Naive B cell (primary cell): ENCODE data around the gene ASB8. TPM values are rescaled to one million over a fixed set of nuclear protein-coding genes. Genes with fewer than 3 reads are reported as not detected.
"Not testable (repeated sequence)": the region's sequence is repeated elsewhere in the genome, so short reads cannot be mapped to it uniquely, and the experiment has no call there.

Experiments
- ATAC-seq, 2 donors: fragments of 150-1000 bp; cut with Tn5 transposase; 2 replicates each; pipeline ENCODE4 v1.10.0; 2021; ENCODE audit warnings: low read depth in 2 of 2, mild to moderate bottlenecking in 2 of 2, moderate library complexity in 2 of 2
- DNase-seq: peaks from one replicate; pipeline ENCODE4 v3.0.0; 2022
- H3K27ac Mint-ChIP-seq, 6 donors: one replicate each; pipeline ENCODE4 v1.8.0; 2020 to 2022; ENCODE audit warnings: mild to moderate bottlenecking in 6 of 6, mixed read lengths in 6 of 6, moderate library complexity in 5 of 6, inconsistent platforms in 2 of 6
- H3K27me3 Mint-ChIP-seq, 3 donors: one replicate each; pipeline ENCODE4 v1.8.0; 2021 to 2022; ENCODE audit warnings: mixed read lengths in 3 of 3, mild to moderate bottlenecking in 1 of 3
- H3K36me3 Mint-ChIP-seq, 2 donors: one replicate each; pipeline ENCODE4 v1.8.0; 2020 to 2022; ENCODE audit warnings: mixed read lengths in 2 of 2, inconsistent platforms in 1 of 2, mild to moderate bottlenecking in 1 of 2
- H3K4me1 Mint-ChIP-seq, 3 donors: one replicate each; pipeline ENCODE4 v1.8.0; 2020 to 2022; ENCODE audit warnings: mixed read lengths in 3 of 3, inconsistent platforms in 1 of 3, mild to moderate bottlenecking in 1 of 3, moderate library complexity in 1 of 3
- H3K4me3 Mint-ChIP-seq, 8 donors: one replicate each; pipeline ENCODE4 v1.8.0; 2020 to 2022; ENCODE audit warnings: mild to moderate bottlenecking in 8 of 8, mixed read lengths in 8 of 8, moderate library complexity in 8 of 8, inconsistent platforms in 2 of 8
- H3K9me3 Mint-ChIP-seq, 7 donors: one replicate each; pipeline ENCODE4 v1.8.0; 2020 to 2022; ENCODE audit warnings: mixed read lengths in 7 of 7, mild to moderate bottlenecking in 5 of 7, inconsistent platforms in 2 of 7, moderate library complexity in 1 of 7
- polyA plus RNA-seq, 6 donors: library from polyadenylated mRNA; unstranded; fragments of 300-500 nt; fragmentation: Illumina TruSeq; gene quantifications; one replicate each; pipeline ENCODE4 v1.2.3, GENCODE V29; 2021; ENCODE audit warnings: low read depth in 6 of 6

The ASB8 gene
- polyA plus RNA-seq, 6 donors from 2014 or later: 62.1 to 89.5 (median 74.8) TPM

DNA sequence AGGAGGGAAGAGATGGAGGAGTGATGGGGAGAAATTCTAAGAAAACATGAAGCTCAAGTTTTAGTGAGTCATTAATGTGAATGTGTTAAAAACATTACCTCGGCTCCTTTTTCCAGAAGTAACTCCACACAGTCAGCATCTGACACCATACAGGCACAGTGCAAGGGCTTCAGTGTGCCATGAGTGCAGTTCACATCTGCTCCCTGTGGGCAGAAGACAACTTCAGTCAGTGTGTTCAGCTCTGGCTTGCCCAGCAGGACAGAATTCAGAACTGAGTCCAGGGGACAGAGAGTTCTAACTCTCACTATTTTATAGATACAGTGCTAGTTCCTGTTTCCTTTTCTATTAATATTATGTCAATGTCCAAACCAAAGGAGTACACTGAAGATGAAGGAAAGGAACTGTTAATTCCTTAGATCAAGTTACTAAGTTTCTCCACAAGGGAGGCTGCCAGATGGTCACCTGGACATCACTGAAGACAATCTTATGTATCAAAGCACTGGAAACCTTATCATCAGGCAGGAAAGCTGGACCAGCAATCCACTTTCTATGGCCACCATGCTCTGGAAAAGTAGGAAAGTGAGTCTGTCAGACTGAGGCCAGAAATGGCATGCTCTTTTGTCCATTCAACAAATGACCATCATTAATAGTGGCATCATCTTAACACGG, 6.1 kb downstream of the ASB8 start:
- ATAC-seq: no peak

DNA sequence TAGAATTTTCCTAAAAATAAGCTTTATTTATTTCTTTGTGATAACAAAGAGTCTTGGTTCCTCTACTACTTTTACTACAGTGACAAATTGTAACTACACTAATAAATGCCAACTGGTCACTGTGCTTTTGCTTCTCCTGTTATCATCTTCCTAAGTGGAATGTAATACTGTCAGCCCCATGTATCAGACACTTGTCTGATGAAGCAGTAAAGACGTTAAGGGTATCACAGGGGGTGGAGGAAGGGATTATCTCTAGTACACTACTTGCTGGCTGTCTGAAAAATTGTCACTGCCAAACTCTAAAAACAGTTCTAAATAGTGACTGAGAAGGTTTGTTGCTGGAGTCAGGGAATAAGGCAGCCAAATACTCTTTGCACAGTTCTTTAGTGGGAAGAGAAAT, 11.3 kb downstream of the ASB8 start:
- DNase-seq (no peak), ATAC-seq (no peak)
- Mint-ChIP-seq H3K27ac (peak overlapping the region in 1 of 6 donors; percentile 27), H3K27me3 (no peaks in the 10 kb centered on the region), H3K4me3 (no peak overlapping the region), H3K9me3 (no peaks in the 10 kb centered on the region), H3K4me1 (peaks cover 0 to 4% (median 0%) of the 10 kb centered on the region in 3 donors), H3K36me3 (peaks cover 20 to 32% of the 10 kb centered on the region in 2 donors)

More for the DNA sequence above, 6.1 kb downstream of the ASB8 start:
- peaks cover 12 to 20% (median 20%) of the 10 kb centered on the region in 3 donors for H3K4me1 Mint-ChIP-seq
- H3K27ac Mint-ChIP-seq: peak overlapping the region in 2 of 6 donors; percentile 15 to 30
- H3K4me3 Mint-ChIP-seq: no peak overlapping the region
- no peaks in the 10 kb centered on the region for H3K9me3 Mint-ChIP-seq
- no peaks in the 10 kb centered on the region for H3K27me3 Mint-ChIP-seq
- no peak for DNase-seq
- H3K36me3 Mint-ChIP-seq: peaks cover 21 to 27% of the 10 kb centered on the region in 2 donors

DNA sequence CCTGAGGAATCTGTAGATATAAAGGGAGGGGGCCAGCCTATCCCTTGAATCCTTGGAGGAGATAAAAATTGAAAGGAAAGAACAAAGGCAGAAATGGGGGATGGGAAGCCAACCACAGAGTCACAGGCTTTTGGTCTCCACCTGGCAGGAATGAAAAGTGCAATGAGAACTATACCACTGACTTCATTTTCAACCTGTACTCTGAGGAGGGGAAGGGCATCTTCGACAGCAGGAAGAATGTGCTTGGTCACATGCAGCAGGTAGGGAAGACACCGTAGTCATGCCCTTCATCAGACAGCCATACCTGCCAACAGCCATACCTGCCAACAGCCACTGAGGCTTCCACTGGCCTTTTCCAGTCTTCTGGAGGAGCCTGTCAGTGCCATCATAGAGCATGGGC, 13.4 kb downstream of the ASB8 start:
- H3K4me3 Mint-ChIP-seq: no peak overlapping the region
- no peaks in the 10 kb centered on the region for H3K9me3 Mint-ChIP-seq
- H3K27ac Mint-ChIP-seq: peak overlapping the region in 1 of 6 donors; percentile 68
- no peaks in the 10 kb centered on the region for H3K27me3 Mint-ChIP-seq
- DNase-seq: no peak
- no peak for ATAC-seq
- H3K4me1 Mint-ChIP-seq: no peaks in the 10 kb centered on the region
- peaks cover 7 to 22% of the 10 kb centered on the region in 2 donors for H3K36me3 Mint-ChIP-seq

DNA sequence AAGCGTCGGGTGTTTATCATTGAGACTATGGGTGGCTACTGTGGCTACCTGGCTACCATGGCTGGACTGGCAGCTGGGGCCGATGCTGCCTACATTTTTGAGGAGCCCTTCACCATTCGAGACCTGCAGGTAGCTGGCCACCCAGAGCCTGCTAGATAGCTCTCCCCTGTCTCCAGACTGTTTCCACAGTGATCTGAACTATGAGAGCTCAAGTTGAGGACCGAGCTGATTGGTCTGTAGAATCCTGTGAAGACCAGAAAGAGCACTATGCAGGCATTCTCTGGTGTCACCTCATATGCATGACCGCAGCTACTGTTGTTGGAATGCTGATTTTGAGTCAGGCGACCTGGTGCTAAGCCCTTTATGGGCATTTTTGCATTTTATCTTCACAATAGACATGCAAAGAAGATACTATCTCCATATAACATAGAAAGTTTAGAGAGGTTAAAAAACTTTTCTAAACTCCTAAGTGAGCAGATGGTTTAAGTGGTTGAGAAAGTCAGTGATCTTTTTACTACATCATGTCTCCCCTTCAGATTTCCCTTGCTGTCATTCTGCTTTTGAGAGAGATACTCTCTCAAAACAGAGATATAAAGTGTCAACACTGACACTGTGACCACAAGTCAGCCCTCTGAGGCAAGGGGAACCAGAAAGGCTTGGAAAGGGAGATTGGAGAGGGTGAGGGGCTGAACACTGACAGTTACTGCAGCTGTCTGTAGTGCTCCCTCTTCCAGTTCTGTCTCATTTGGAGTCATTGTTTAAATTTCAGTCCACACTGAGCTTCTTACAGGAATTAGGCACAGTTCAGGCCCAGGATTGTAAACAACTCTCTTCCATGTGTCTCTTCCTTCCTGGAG, 14.3 kb downstream of the ASB8 start:
- Mint-ChIP-seq H3K27ac (no peak overlapping the region), H3K4me3 (no peak overlapping the region), H3K36me3 (peaks cover 7 to 18% of the 10 kb centered on the region in 2 donors), H3K9me3 (no peaks in the 10 kb centered on the region), H3K4me1 (no peaks in the 10 kb centered on the region), H3K27me3 (no peaks in the 10 kb centered on the region)
- DNase-seq: no peak
- no peak for ATAC-seq

DNA sequence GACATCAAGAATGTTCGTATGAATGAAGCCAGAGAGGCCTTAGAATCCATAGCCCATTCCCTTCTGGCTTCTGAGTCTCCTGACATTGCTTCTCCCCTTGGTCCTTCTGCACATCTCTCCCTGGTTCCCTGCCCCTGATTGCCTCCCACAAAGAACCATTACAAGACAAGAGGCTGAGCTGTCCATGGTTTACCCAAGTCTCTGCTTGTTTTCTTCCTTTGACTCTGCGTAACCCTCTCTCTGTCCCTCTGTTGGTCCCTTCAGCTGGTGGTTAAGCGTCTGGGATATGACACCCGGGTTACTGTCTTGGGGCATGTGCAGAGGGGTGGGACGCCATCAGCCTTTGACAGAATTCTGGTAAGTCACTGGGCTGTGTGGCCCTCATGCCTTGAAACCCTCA, 22.3 kb downstream of the ASB8 start:
- no peak overlapping the region for H3K4me3 Mint-ChIP-seq
- H3K27ac Mint-ChIP-seq: no peak overlapping the region
- peaks cover 31 to 35% of the 10 kb centered on the region in 2 donors for H3K36me3 Mint-ChIP-seq
- no peak for ATAC-seq
- H3K9me3 Mint-ChIP-seq: no peaks in the 10 kb centered on the region
- no peaks in the 10 kb centered on the region for H3K4me1 Mint-ChIP-seq
- H3K27me3 Mint-ChIP-seq: no peaks in the 10 kb centered on the region
- DNase-seq: no peak

DNA sequence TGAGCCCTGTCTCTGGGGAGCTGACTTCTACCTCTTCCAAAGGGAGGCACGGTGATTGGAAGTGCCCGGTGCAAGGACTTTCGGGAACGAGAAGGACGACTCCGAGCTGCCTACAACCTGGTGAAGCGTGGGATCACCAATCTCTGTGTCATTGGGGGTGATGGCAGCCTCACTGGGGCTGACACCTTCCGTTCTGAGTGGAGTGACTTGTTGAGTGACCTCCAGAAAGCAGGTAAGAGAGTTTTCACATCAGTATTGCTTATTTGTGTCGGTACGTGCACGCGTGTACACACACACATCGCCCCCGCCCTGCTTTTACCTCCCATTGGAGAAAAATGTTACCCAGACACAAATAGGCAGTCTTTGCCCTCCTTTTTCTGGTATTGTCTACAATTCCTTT, 24.5 kb downstream of the ASB8 start:
- no peaks in the 10 kb centered on the region for H3K27me3 Mint-ChIP-seq
- H3K9me3 Mint-ChIP-seq: no peaks in the 10 kb centered on the region
- H3K4me1 Mint-ChIP-seq: no peaks in the 10 kb centered on the region
- no peak overlapping the region for H3K27ac Mint-ChIP-seq
- H3K4me3 Mint-ChIP-seq: no peak overlapping the region
- no peak for ATAC-seq
- no peak for DNase-seq
- peaks cover 35 to 37% of the 10 kb centered on the region in 2 donors for H3K36me3 Mint-ChIP-seq

DNA sequence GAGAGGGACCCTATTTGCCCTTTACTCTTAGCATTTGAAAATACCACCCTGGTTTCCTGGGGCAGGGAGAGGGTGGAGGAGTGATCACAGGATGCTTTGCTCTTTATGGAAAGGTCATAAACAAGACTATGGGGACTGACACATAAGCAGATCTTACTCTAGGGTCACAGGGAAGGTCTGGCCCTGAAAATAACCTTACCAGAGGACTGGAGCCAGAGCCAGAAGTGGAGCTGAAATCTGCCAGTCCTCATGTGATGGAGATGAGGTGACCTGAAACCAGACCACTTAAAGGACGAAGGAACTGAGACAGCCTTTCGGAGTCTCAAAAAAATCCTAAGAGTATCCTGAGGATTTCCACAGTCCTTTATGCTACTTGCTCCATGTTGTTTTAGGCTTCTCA, 25.8 kb downstream of the ASB8 start:
- Mint-ChIP-seq H3K27me3 (no peaks in the 10 kb centered on the region), H3K9me3 (no peaks in the 10 kb centered on the region), H3K27ac (no peak overlapping the region), H3K4me1 (no peaks in the 10 kb centered on the region), H3K36me3 (peaks cover 35 to 48% of the 10 kb centered on the region in 2 donors), H3K4me3 (no peak overlapping the region)
- DNase-seq (no peak), ATAC-seq (no peak)

DNA sequence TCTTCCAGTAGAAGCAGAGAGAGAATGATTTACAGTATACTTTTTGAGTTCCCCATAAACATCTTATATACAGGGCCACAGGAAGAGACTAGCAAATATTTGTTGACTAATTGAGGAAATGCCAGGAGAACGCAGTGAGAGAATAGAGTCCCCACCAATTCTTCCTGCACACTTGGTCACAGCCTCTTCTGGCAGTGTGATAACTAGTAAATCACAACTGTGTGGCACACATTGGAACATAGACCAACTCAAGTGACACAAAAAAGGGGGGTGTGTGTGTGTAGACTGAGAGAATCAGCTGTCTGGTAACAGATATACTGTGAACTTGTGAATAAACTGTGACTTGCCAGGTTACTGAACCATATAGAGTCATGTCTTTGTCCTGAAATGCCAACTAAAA, 27.9 kb downstream of the ASB8 start:
- Mint-ChIP-seq H3K4me1 (peaks cover 0 to 2% (median 0%) of the 10 kb centered on the region in 3 donors), H3K27me3 (no peaks in the 10 kb centered on the region), H3K27ac (no peak overlapping the region), H3K4me3 (no peak overlapping the region), H3K9me3 (no peaks in the 10 kb centered on the region), H3K36me3 (peaks cover 25 to 40% of the 10 kb centered on the region in 2 donors)
- DNase-seq (no peak), ATAC-seq (no peak)

DNA sequence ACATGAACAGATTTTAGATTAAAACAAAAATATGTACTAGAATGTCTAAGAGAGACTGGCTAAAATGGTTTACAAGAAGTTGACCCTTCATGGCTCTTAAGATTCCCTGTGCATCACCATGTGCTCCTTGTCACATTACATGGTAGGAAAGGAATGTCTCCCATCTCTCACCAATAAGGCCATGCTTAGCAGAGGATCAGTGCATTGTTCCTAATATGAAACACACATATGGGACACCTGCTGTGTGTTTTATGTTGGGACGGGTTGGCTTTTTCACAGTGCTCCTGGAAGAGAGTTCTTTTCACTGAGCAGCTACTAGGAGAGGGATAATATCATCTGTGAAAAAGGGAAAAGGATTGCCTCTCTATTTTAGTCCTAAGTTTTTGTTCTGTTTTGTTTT, 28.5 kb downstream of the ASB8 start:
- no peak overlapping the region for H3K27ac Mint-ChIP-seq
- DNase-seq (no peak), ATAC-seq (no peak)
- H3K4me1 Mint-ChIP-seq: peaks cover 0 to 5% (median 0%) of the 10 kb centered on the region in 3 donors
- no peaks in the 10 kb centered on the region for H3K27me3 Mint-ChIP-seq
- no peak overlapping the region for H3K4me3 Mint-ChIP-seq
- peaks cover 19 to 34% of the 10 kb centered on the region in 2 donors for H3K36me3 Mint-ChIP-seq
- no peaks in the 10 kb centered on the region for H3K9me3 Mint-ChIP-seq

DNA sequence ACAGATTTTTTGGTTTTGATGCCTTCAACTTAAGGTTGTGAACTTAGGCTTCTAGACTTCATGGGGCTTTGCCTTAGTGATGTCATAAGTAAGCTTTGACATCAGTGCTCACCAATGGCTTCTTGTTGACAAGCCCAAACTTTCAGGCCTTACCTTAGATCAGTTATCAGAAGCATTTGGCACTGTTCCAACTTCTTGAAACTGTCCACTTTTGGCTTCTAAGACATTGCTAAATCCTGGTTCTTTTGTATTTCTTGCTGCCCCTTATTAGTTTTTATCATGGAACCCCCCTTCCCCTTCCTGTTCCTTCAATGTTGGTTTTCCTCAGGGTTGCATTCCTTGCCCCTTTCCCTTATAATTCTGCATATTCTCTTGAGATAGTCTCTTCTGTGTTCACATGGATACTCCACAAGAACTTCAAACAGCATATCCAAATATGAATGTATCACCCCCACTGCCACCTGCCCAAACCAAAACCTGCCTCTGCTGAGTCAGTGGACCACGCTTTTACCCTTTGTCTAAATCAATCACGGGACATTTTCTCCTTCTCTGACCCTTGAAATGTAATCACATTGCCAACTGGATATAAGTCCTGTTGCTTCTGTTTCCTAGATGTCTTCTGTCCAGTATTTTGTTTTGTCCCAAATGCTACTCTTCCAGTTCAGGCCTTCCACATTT, 30.2 kb downstream of the ASB8 start:
- Mint-ChIP-seq H3K4me1 (peaks cover 0 to 5% (median 0%) of the 10 kb centered on the region in 3 donors), H3K4me3 (no peak overlapping the region), H3K36me3 (peaks cover 14 to 34% of the 10 kb centered on the region in 2 donors), H3K9me3 (no peaks in the 10 kb centered on the region), H3K27ac (peak overlapping the region in 2 of 6 donors; percentile 26 to 78), H3K27me3 (no peaks in the 10 kb centered on the region)
- ATAC-seq: no peak
- no peak for DNase-seq

DNA sequence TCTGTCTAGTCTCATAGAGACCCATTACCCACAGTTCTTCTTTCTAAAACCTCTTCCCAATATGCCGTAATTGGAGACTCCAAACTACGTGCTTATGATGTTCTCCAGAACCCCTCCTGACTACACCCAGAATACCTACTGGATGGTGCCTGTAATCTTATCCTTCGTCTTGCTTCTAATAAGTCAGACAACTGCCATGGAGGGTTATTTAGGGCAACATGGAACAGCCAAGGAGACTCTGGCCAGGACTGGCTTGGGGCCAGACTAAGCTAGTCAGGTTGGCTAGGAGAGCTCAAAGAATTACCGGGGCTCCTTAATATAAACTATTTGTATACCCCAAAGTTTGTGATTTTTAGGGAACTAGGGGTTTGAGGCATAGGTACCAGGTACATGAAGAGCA, 31.3 kb downstream of the ASB8 start:
- Mint-ChIP-seq H3K4me3 (no peak overlapping the region), H3K9me3 (no peaks in the 10 kb centered on the region), H3K36me3 (peaks cover 18 to 31% of the 10 kb centered on the region in 2 donors), H3K4me1 (peaks cover 0 to 5% (median 2%) of the 10 kb centered on the region in 3 donors), H3K27ac (no peak overlapping the region), H3K27me3 (no peaks in the 10 kb centered on the region)
- ATAC-seq: no peak
- no peak for DNase-seq

DNA sequence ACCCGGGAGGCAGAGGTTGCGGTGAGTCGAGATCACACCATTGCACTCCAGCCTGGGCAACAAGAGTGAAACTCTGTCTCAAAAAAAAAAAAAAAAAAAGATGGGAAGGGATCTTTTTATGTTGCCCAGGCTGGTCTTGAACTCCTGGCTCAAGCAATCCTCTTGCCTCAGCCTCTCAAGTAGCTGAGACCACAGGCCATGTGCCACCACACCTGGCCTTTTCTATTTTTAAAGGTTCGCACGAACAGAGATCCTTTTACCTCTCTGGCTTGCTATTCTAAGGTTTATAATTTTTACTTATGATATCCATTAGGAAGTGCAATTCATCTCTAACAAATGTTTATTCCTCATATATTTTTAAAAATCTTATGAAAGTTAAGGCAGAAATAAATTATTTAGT, 31.8 kb downstream of the ASB8 start:
- not testable (repeated sequence) for H3K4me1 Mint-ChIP-seq, ATAC-seq, H3K27me3 Mint-ChIP-seq, H3K9me3 Mint-ChIP-seq, H3K27ac Mint-ChIP-seq, H3K4me3 Mint-ChIP-seq, DNase-seq
- H3K36me3 Mint-ChIP-seq: peaks cover 14 to 26% of the 10 kb centered on the region in 2 donors

DNA sequence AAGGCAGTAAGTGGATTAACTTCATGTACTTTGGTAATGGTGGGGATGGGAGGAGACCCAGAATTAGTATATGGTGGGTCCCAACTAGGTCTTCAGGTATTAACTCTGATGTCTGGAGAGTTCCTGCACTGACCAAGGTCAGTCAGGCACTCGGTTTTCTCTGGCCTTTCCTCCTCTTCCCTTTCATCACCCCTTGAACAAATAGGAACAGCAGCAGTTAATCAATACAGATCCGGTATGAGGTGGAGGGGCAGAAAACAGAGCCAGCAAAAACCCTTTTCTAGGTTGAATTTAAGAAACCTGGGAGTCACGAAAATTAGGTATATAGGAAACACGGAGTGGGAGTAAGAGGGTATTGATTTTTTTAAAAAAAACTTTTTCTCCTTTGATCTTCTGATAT, 34.1 kb downstream of the ASB8 start:
- Mint-ChIP-seq H3K4me3 (no peak overlapping the region), H3K4me1 (peaks cover 18 to 27% (median 18%) of the 10 kb centered on the region in 3 donors), H3K9me3 (no peaks in the 10 kb centered on the region), H3K27ac (no peak overlapping the region), H3K27me3 (no peaks in the 10 kb centered on the region), H3K36me3 (peaks cover 10 to 19% of the 10 kb centered on the region in 2 donors)
- no peak for ATAC-seq
- DNase-seq: no peak
